BJ (cell line): Measurements from ENCODE around the gene SENP1. TPM values are rescaled to one million over a fixed set of nuclear protein-coding genes. Genes with fewer than 3 reads are reported as not detected.

Experiments
- CTCF ChIA-PET: fragments of 350-600 bp; formaldehyde crosslinking; extraction: SDS; loops from one replicate; lab custom pipeline; 2021; ENCODE audit warnings: antibody characterized with exemption, inconsistent platforms; lab: Yijun Ruan, JAX
- POLR2A ChIA-PET: fragments of 300-600 bp; sonication (Branson Sonifier 250); formaldehyde crosslinking; extraction: SDS; loops from one replicate; lab custom pipeline; 2021; ENCODE audit warnings: antibody characterized with exemption; lab: Charles Lee
- DNase-seq: peaks from one replicate; pipeline ENCODE4 v3.0.0-alpha.2; 2011; ENCODE audit warnings: low read depth
- H3K27me3 ChIP-seq: 2 replicates; pipeline ENCODE4 v1.6.0; 2011; ENCODE audit warnings: low read length; ENCODE audit not compliant: control insufficient read depth, insufficient read depth
- H3K36me3 ChIP-seq: 2 replicates; pipeline ENCODE4 v1.5.1; 2011; ENCODE audit warnings: low read length; ENCODE audit not compliant: control insufficient read depth, insufficient read depth
- H3K4me3 ChIP-seq: 2 replicates; pipeline ENCODE4 v1.5.1; 2011; ENCODE audit warnings: low read depth, mild to moderate bottlenecking, control low read depth, low read length
- polyA plus RNA-seq: library from polyadenylated mRNA; depleted of rRNA; stranded (reverse); fragments of >200 nt; gene quantifications from 2 replicates; pipeline ENCODE4 v1.2.3, GENCODE V29; 2011
- TF ChIP-seq, protein P1 (sequence below): IDR thresholded peaks from 2 replicates; pipeline ENCODE4 v1.5.1; 2011; ENCODE audit warnings: low read depth, mild to moderate bottlenecking, control low read depth, inconsistent platforms, low read length, moderate library complexity; ENCODE audit not compliant: insufficient read depth

SENP1 gene
- polyA plus RNA-seq, 1 experiment = 10.3 TPM

DNA sequence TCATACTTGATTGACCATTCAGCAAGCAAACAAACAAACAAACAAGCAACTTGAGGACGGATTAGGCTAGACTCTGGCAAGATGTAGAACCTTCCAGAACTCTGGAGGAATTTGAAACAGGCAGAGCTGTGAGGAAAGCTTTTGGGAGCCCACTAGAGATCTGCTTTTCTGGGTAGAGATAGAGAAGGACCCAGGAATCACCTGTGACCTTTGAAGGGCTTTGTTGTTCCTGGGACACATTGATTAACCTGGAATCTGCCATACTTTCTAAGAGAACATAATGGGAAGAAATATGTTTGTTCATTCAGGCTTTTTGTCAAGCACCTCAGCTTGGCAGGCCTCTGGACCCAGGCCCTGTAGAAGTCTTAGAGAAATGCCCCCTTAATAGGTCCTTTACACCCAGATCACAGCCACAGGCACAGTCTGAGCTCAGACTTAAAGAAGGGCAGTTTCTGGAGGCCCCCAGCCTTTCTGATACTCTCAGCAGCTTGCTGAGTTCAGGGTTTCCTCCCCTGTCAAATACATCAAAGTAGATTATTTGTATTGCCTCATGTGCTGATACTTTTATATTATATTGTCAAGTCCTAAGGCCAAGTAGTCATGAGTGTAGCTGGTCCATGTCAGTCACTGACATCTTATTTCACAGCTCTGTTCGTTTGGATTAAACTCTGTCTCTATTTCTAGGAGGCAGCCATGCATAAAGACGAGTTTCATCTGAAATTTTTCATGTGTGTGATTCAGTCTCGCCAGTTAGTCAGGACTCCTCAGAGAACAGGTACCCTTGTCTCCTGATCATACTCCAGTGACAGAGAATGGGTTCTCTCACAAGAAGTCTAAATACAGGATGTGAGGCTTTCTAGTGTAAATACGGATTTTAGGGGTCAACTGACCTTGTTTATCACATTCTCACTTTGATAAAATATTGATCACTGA lies 1.1 kb upstream of the SENP1 start:
- Histone ChIP-seq H3K36me3 (no peaks in the 10 kb centered on the region), H3K4me3 (peak overlapping the region; percentile 88), H3K27me3 (peaks cover 2% of the 10 kb centered on the region; the same call in 1 of the 2 replicates)
- ChIA-PET CTCF (interaction anchor here (1.0 to 1.5 kb wide), 4 partner anchors 12 to 92 kb away, joined by 3 to 4 read pairs (median 3); partner anchors contain the start of gene PFKM), POLR2A (no interaction called here)
- TF ChIP-seq, protein P1, sequence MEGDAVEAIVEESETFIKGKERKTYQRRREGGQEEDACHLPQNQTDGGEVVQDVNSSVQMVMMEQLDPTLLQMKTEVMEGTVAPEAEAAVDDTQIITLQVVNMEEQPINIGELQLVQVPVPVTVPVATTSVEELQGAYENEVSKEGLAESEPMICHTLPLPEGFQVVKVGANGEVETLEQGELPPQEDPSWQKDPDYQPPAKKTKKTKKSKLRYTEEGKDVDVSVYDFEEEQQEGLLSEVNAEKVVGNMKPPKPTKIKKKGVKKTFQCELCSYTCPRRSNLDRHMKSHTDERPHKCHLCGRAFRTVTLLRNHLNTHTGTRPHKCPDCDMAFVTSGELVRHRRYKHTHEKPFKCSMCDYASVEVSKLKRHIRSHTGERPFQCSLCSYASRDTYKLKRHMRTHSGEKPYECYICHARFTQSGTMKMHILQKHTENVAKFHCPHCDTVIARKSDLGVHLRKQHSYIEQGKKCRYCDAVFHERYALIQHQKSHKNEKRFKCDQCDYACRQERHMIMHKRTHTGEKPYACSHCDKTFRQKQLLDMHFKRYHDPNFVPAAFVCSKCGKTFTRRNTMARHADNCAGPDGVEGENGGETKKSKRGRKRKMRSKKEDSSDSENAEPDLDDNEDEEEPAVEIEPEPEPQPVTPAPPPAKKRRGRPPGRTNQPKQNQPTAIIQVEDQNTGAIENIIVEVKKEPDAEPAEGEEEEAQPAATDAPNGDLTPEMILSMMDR = no peak
- no peak for DNase-seq

DNA sequence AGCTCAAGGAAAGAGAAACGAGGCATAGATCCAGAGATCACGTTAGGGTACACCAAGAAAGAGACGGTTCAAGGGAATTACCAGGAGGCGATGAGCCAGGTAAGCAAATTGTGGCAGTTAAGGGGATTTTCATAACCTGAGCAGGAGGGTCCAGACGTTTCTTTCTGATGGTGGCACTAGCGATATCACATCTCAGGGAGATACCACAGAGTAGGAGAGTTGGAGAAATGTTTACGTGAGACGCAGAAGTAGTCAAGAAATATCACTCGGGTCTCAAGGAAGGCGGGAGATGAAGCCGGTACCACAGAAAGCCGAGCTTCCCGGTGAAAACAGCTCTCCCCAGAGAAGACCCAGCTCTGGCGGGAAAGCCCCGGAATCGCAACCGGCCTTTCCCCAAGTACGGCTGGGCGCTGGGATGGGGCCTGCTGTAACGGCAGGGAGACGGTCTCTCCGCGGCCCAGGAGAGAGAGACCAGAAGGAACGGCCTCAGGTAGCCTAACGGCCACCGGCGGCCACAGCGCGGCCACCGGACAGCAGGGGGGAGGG lies 485 bp downstream of the SENP1 start:
- CTCF ChIA-PET = interaction anchor here (0.6 to 2.5 kb wide), 3 partner anchors 12 to 62 kb away, joined by 3 to 7 read pairs (median 3); partner anchors contain the start of gene PFKM
- TF ChIP-seq, protein P1 = no peak
- peak overlapping the region; percentile 88 for H3K4me3 ChIP-seq
- H3K27me3 ChIP-seq = no peaks in the 10 kb centered on the region
- POLR2A ChIA-PET = no interaction called here
- no peaks in the 10 kb centered on the region for H3K36me3 ChIP-seq
- no peak for DNase-seq

DNA sequence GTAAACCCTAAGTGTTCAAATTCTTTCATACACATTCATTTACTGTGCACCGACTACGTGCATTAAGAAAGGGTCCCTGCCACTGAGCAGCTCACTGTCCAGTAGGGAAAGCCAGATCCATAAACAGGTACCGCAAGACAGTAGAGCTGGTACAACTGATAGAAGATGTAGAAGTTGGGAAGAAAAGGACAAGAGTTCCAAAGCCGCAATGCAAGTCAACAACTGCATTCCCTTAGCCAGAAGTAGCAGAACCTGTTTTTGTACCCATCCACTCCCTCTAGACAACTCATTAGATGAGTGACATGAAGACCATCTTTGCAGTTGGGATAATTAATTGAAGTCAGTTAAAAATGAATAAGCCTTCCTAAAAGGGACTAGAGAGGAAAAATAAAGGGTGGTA lies 1.3 kb downstream of the SENP1 start:
- ChIA-PET POLR2A (no interaction called here), CTCF (interaction anchor here (2.5 kb wide), 1 partner anchor 15 kb away, joined by 7 read pairs; the partner anchor contains the start of gene PFKM)
- H3K27me3 ChIP-seq = no peaks in the 10 kb centered on the region
- H3K36me3 ChIP-seq = no peaks in the 10 kb centered on the region
- TF ChIP-seq, protein P1 = no peak
- no peak for DNase-seq
- peak overlapping the region; percentile 88; the same call in 1 of the 2 replicates for H3K4me3 ChIP-seq

DNA sequence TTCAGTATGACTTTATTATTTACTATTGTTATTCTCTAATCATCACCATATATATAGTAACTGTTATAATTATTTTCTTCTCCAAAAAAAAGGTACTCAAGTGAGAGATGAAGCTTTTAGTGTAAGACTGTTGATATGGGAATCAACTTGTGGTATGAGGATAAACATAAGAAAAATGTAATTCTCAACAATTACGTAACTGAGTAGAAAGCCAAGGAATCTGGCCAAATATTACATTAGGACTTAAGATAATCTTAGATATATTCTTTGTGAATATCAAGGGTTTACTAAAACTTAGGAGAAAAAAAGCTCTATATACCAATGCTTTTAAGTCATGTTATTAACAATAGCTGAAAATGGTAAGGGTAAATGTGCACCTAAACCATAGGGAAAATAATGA lies 13.3 kb downstream of the SENP1 start:
- DNase-seq = no peak
- Histone ChIP-seq H3K4me3 (no peak overlapping the region), H3K36me3 (no peaks in the 10 kb centered on the region), H3K27me3 (no peaks in the 10 kb centered on the region)
- ChIA-PET CTCF (interaction anchor here (0.6 to 2.1 kb wide), 3 partner anchors 73 to 97 kb away, joined by 3 to 6 read pairs (median 4); no protein-coding TSS in a partner anchor), POLR2A (no interaction called here)
- TF ChIP-seq, protein P1 = no peak

DNA sequence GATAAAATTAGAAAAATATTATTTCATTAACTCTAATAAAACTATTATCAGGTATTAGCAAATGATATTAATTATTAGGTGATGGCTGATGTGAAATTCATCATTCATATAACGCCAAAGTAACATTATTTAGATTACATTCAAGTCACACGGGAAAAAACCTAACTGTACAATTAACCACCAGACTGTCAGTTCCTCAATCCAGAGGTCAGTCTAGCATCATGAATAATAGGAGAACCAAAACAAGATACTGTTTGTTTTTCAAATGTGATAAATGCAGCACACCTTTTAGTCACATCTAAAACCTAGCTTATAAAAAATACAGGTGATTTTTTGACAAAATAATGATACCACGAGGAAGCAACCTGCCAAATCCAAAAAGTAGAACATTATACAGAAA lies 19.6 kb downstream of the SENP1 start:
- H3K4me3 ChIP-seq = no peak overlapping the region
- ChIA-PET CTCF (interaction anchor here (0.6 kb wide), 1 partner anchor 16 kb away, joined by 4 read pairs; no protein-coding TSS in a partner anchor), POLR2A (no interaction called here)
- no peak for DNase-seq
- TF ChIP-seq, protein P1 = no peak
- peaks cover 2% of the 10 kb centered on the region for H3K36me3 ChIP-seq
- no peaks in the 10 kb centered on the region for H3K27me3 ChIP-seq
